Measurements from ENCODE around the gene ZNF76. TPM values are rescaled to one million over a fixed set of nuclear protein-coding genes. Genes with fewer than 3 reads are reported as not detected.

The ZNF76 gene
- total RNA-seq, 1 experiment from 2014 or later: 13.8 TPM

DNA sequence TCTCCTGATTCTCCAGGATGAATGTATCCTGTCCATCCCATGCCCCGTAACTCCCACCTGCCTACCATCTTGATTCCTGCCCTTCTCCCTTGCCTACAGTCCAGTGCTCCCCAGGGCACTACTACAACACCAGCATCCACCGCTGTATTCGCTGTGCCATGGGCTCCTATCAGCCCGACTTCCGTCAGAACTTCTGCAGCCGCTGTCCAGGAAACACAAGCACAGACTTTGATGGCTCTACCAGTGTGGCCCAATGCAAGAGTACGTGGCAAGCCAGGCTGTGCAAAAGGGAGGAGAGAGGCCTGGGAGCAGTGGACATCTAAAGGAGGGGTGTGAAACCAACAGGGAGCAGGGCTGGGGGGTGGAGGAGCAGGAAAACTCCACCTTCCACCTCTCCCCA, 15.0 kb upstream of the ZNF76 start:
- Histone ChIP-seq H3K36me3 (replicated peaks; ENCODE audit: control insufficient read depth, insufficient read depth, low read length) (no peaks in the 10 kb centered on the region), H3K4me3 (ENCODE audit: insufficient read depth, low read depth, low read length) (no peak overlapping the region), H3K27me3 (ENCODE audit: control insufficient read depth, insufficient read depth, low read length) (peaks cover 4% of the 10 kb centered on the region; the same call in 1 of the 2 replicates)
- DNase-seq: no peak

DNA sequence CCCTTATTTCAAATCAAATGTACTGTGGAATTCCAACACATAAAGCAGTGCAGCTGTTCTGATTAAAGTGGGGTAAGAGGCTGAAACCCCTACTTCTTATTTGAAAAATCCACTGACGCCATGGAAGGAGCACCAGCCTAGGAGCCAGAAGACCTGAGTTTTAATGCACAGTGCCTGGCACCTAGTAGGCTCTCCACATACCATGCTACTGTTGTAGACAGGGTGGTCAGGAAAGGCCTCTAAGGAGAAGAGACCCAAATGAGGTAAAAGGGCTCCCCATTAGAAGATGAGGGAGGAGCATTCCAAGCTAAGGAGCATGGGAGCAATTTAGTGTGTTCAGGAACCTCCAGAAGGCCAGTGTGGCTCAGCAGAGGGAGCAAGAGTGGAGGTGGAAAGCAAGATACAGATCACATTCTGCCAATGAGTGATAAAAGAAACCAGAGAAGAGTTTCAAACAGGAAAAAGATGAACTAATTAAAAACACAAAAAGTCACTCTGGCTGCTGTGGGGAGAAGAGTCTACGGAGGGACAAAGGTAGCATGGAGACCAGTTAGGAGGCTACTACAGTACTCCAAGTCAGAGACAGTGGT, 11.8 kb upstream of the ZNF76 start:
- Histone ChIP-seq H3K27me3 (ENCODE audit: control insufficient read depth, insufficient read depth, low read length) (no peaks in the 10 kb centered on the region), H3K36me3 (replicated peaks; ENCODE audit: control insufficient read depth, insufficient read depth, low read length) (no peaks in the 10 kb centered on the region), H3K4me3 (ENCODE audit: insufficient read depth, low read depth, low read length) (no peak overlapping the region)
- no peak for DNase-seq

DNA sequence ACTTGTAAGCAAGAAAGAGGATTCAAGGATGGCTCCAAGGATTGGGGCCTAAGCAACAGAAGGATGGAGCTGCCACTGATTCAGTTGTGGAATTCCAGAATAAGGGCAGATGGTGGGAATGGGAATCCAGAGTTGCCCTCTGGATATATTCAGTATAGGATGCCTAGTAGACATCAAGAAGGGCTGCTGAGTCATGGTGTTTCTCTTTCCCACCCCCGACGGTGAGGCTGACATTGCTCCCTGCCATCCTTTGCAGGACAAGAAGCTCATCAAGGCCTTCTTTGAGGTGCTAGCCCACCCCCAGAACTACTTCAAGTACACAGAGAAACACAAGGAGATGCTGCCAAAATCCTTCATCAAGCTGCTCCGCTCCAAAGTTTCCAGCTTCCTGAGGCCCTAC, 11.2 kb upstream of the ZNF76 start:
- H3K27me3 ChIP-seq (ENCODE audit: control insufficient read depth, insufficient read depth, low read length): no peaks in the 10 kb centered on the region
- no peak overlapping the region for H3K4me3 ChIP-seq (ENCODE audit: insufficient read depth, low read depth, low read length)
- no peaks in the 10 kb centered on the region for H3K36me3 ChIP-seq (replicated peaks; ENCODE audit: control insufficient read depth, insufficient read depth, low read length)
- no peak for DNase-seq

DNA sequence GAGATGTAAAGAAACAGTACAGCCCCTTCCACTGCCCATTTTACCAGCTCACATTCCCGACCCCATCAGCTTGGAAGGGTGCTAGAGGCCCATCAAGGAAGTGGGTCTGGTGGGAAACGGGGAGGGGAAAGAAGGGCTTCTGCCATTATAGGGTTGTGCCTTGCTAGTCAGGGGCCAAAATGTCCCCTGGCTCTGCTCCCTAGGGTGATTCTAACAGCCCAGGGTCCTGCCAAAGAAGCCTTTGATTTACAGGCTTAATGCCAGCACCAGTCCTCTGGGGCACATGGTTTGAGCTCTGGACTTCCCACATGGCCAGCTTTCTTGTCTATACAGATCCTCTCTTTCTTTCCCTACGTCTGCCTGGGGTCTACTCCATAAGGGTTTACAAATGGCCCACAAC, 10.6 kb upstream of the ZNF76 start:
- DNase-seq: no peak
- no peaks in the 10 kb centered on the region for H3K27me3 ChIP-seq (ENCODE audit: control insufficient read depth, insufficient read depth, low read length)
- H3K36me3 ChIP-seq (replicated peaks; ENCODE audit: control insufficient read depth, insufficient read depth, low read length): no peaks in the 10 kb centered on the region
- no peak overlapping the region for H3K4me3 ChIP-seq (ENCODE audit: insufficient read depth, low read depth, low read length)

DNA sequence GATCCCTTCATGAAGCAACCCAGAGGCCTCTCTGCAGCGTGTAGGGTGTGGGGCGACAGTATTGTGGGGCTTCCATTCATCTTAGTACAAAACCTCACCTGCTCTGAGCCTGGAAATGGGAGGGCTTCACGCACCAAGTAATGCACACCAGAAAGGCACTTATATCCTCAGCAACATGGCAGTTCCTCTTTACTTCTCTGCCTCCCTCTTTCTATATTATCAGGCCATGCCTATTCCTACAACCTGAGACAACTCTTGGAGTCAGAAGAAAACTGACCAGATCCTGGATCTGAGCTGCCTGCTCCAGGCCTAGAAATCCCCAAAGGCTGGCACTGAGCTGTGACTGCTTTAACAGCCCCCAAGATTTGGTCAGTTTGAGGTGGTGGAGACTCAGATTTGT, 7.6 kb upstream of the ZNF76 start:
- DNase-seq: no peak

DNA sequence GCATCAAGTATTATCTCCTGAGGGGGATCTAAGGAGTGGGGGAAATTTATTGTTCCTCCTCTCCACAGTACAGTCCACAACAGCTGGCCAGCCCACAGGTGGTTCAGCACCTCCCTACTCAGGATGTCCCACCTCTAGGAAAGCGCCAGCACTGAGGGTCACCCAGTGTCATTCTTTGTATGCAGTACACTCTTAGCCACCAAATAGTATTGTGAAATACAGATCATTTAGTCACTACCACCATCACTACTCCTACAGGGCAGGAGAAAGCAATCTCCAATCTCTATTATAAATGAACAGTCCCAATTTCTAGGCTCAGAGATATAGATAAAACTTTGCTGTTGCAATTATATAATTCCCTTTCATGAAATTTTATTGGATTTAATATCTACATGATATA, 6.3 kb upstream of the ZNF76 start:
- no peak for DNase-seq

More for the DNA sequence above, 7.6 kb upstream of the ZNF76 start:
- Histone ChIP-seq H3K27me3 (ENCODE audit: control insufficient read depth, insufficient read depth, low read length) (no peaks in the 10 kb centered on the region), H3K4me3 (ENCODE audit: insufficient read depth, low read depth, low read length) (no peak overlapping the region), H3K36me3 (replicated peaks; ENCODE audit: control insufficient read depth, insufficient read depth, low read length) (no peaks in the 10 kb centered on the region)

DNA sequence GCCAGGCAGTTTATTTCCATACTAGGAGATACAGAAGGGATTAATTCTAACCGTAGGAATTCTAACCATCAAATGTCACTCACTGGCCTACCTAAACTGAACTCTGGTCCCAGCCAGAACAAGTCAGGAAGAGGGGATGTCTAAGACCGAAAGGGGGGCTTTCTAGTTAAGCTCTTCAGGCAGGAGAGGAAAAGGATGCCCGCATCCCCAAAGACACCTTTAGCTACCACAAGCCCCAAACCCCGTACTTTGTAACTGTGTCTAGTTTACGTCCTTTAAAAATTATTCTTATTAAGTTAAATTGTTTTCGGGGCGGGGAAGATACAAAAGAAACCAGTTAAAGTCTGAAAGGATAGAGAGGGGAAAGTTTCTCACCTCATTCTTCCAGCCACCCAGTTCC, 1.2 kb upstream of the ZNF76 start:
- DNase-seq: no peak
- Histone ChIP-seq H3K36me3 (replicated peaks; ENCODE audit: control insufficient read depth, insufficient read depth, low read length) (no peaks in the 10 kb centered on the region), H3K4me3 (ENCODE audit: insufficient read depth, low read depth, low read length) (peak overlapping the region; percentile 84), H3K27me3 (ENCODE audit: control insufficient read depth, insufficient read depth, low read length) (no peaks in the 10 kb centered on the region)

More for the DNA sequence above, 6.3 kb upstream of the ZNF76 start:
- H3K36me3 ChIP-seq (replicated peaks; ENCODE audit: control insufficient read depth, insufficient read depth, low read length): no peaks in the 10 kb centered on the region
- no peak overlapping the region for H3K4me3 ChIP-seq (ENCODE audit: insufficient read depth, low read depth, low read length)
- H3K27me3 ChIP-seq (ENCODE audit: control insufficient read depth, insufficient read depth, low read length): no peaks in the 10 kb centered on the region

DNA sequence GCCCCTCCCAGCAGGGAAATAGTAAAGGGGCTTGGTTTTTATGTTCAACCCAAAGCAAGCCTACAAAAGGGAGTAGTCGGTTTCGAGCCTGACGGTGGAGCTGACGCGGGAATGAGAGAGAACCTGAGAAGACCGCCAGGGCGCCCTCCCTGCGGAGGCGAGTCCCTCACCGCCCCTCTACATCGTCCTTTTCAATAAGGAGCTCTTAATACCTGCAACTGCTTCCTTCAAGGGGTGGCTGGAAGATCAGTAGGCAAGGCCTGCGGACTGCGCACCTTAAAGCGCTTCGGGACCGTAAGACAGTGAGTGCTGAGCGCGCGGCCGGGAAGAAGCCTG, 709 bp upstream of the ZNF76 start:
- DNase-seq: no peak

DNA sequence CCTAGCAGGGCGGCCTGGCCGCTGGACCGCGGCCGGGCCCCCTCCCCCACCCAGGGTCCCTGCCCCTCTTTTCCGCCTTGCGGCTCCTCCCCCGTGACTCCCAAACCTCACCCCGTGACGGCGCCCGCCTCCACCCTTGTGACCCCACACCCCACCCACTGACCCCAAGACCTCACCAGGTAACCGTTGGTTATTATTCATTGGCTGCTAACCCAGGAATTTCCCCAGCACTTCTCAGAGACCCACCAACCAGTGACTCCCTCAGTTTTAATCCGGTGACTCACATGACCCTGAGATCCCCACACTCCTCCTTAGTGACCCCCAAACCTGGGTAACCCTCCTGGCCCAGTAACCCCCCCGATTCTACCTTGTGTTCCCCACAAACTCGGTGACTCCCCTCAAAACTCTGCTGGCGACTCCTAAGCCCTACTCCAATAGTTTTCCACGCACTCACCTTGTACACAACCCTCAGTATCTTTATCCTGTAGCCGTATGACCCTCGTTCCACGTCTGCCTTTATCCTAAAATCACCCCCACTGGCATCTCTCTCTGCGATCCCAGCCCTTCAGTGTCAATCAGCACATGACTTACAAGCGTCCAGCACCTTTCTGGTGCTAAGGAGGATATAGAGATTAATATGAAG, 534 bp downstream of the ZNF76 start:
- peak; percentile 96 for DNase-seq
- Histone ChIP-seq H3K36me3 (replicated peaks; ENCODE audit: control insufficient read depth, insufficient read depth, low read length) (no peaks in the 10 kb centered on the region), H3K27me3 (ENCODE audit: control insufficient read depth, insufficient read depth, low read length) (no peaks in the 10 kb centered on the region), H3K4me3 (ENCODE audit: insufficient read depth, low read depth, low read length) (peak overlapping the region; percentile 84)

More for the DNA sequence above, 709 bp upstream of the ZNF76 start:
- H3K4me3 ChIP-seq (ENCODE audit: insufficient read depth, low read depth, low read length): peak overlapping the region; percentile 84
- H3K27me3 ChIP-seq (ENCODE audit: control insufficient read depth, insufficient read depth, low read length): no peaks in the 10 kb centered on the region
- no peaks in the 10 kb centered on the region for H3K36me3 ChIP-seq (replicated peaks; ENCODE audit: control insufficient read depth, insufficient read depth, low read length)

DNA sequence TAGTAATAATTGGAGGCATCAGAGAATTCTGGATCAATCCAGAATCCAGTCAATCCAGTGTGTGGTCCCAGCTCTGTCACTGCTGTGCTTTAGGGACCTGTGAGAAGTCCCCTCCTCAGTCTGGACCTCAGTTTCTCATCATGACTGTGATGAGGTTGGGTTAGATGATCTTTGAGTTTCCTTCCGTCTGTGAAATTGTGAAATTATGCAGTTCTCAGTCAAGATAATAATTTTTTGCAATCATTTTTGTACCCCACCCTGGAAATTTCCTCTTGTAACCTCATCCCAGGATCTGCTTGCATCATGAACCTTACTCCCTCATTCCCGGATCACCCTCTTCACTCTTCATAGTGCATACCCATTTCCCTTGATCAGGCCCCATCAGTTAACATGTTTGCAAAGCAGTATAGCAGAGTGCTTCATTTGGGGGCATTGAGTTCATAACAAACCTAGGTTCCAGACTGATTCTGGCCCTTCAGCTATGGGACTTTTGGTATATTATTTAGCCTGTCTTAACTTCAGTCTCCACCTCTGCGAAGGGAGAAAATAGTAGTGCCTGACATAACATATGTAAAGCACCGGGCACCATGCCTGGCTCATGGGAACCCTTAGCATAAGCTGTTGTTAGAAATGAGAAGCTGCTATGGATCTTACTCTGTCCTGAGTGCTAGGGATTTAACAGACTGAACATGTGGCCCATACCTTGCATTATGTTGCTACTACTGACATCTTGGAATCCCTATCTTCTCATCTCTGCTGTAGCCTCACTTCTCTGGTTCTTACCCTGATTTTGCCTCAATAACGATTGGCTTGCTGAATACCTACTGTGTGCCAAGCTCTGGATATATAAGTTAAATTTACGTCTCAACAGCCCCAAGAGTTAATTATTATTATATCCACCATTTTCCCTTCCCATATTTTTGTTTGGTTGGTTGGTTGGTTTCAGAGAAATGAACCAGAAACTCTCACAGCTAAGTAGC, 1.3 kb downstream of the ZNF76 start:
- H3K4me3 ChIP-seq (ENCODE audit: insufficient read depth, low read depth, low read length): peak overlapping the region; percentile 84

DNA sequence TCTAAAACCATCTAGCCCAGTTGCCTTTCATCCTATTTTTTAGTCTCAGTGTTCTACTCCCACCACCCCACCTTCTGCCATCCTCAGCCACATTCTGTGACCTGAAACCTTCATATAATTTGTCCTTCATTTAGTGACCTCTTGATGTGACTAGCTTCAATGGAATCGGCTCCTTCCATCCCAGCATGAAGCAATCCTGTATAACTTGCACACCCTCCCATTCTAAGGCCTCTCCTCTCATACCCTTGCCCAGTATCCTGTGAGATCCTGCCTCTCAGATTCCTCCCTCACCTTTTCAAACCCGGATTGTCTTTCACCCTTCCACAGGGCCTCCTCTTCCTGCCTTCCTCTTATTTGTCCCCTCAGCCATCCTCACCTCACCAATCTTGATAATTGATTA, 3.1 kb downstream of the ZNF76 start:
- no peak for DNase-seq
- Histone ChIP-seq H3K4me3 (ENCODE audit: insufficient read depth, low read depth, low read length) (no peak overlapping the region), H3K27me3 (ENCODE audit: control insufficient read depth, insufficient read depth, low read length) (no peaks in the 10 kb centered on the region), H3K36me3 (replicated peaks; ENCODE audit: control insufficient read depth, insufficient read depth, low read length) (no peaks in the 10 kb centered on the region)

More for the DNA sequence above, 1.3 kb downstream of the ZNF76 start:
- Histone ChIP-seq H3K27me3 (ENCODE audit: control insufficient read depth, insufficient read depth, low read length) (no peaks in the 10 kb centered on the region), H3K36me3 (replicated peaks; ENCODE audit: control insufficient read depth, insufficient read depth, low read length) (no peaks in the 10 kb centered on the region)
- DNase-seq: no peak

DNA sequence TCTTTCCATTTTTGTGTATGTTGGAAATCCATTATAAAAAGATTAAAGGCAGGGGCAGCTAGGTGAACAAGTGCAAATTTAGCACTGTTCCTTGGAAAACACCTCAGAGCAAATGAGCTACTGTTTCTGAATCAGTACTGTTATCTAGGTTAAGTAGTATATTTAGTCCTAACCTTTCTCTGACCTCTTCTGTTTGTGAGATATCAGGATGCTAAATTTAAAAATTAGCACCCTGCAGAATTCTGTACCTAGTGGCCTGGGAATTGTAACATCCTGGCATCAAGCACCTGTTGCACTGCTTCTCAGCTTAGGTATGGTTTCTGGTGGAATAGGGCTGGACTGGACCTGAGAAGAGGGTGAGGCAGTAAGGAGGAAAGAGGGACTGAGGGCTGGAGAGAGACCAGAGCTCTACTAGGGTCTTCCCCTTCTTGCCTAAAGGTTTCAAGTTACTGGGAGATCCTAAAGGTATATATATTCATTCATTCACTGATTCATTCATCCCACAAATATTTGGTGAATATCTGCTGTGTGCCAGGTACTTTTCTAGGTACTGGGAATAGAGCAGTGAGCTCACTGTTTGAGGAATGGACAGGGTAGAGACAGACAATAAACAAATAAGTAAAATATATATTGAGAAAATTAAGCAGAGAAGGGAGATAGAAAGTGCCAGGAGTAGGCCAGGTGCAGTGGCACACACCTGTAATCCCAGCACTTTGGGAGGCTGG, 5.2 kb downstream of the ZNF76 start:
- Histone ChIP-seq H3K27me3 (ENCODE audit: control insufficient read depth, insufficient read depth, low read length) (no peaks in the 10 kb centered on the region), H3K36me3 (replicated peaks; ENCODE audit: control insufficient read depth, insufficient read depth, low read length) (no peaks in the 10 kb centered on the region), H3K4me3 (ENCODE audit: insufficient read depth, low read depth, low read length) (no peak overlapping the region)
- no peak for DNase-seq

DNA sequence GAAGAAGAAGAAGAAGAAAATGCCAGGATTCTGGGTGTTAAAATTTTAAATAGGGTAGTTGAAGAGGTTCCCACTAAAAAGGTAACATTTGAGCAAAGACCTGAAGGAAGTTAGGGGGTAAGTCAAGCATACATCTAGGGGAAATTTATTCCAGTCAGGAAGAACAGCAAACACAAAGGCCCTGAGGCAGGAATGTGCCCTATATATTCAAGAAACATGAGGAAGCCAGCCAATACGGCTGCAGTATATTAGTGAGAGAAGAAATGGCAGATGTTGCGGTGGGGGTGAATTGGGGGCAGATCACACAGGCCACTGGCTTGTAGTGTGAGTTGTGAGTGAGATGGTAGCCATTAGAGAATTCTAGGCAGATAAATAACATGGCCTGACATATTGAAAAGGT, 6.0 kb downstream of the ZNF76 start:
- Histone ChIP-seq H3K4me3 (ENCODE audit: insufficient read depth, low read depth, low read length) (no peak overlapping the region), H3K36me3 (replicated peaks; ENCODE audit: control insufficient read depth, insufficient read depth, low read length) (no peaks in the 10 kb centered on the region), H3K27me3 (ENCODE audit: control insufficient read depth, insufficient read depth, low read length) (no peaks in the 10 kb centered on the region)
- DNase-seq: no peak

DNA sequence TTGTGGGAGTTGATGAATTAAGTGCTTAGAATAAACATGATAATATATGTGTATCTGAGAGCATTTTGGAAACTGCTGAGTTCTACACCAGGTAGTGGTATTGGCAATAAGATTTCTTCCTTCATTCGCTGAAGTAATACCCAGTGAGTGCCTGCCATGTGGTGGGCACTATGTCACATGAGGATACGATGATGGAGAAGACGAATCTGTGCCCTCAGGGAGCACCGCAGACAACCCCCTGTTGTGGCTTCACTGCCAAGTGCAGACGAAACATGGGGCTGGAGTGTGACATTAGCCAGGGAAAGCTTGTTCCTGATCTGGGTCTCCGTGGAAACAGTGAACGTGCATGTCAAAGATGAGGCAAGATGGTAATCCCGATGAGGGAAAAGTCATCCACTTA, 7.9 kb downstream of the ZNF76 start:
- no peak for DNase-seq
- no peaks in the 10 kb centered on the region for H3K27me3 ChIP-seq (ENCODE audit: control insufficient read depth, insufficient read depth, low read length)
- H3K36me3 ChIP-seq (replicated peaks; ENCODE audit: control insufficient read depth, insufficient read depth, low read length): no peaks in the 10 kb centered on the region
- no peak overlapping the region for H3K4me3 ChIP-seq (ENCODE audit: insufficient read depth, low read depth, low read length)
